Peyer's patch (tissue), 4 donors: ENCODE data around the gene FEM1A.

Experiments
- POLR2A ChIP-seq, 2 donors: fragments of 450-650 bp; IDR thresholded peaks; one replicate each; pipeline ENCODE4 v1.5.1; 2017; ENCODE audit warnings: antibody characterized with exemption in 2 of 2, mild to moderate bottlenecking in 2 of 2, moderate library complexity in 2 of 2
- TF ChIP-seq, protein P1 (sequence below), 6 experiments: fragments of 450-650 bp in 4 of 6; fragments of 200-600 bp in 2 of 6; sonication (generic) in 1 of 6; IDR thresholded peaks; one replicate each; pipeline ENCODE4 v1.5.1; 2017 to 2019; ENCODE audit warnings: antibody characterized with exemption in 6 of 6, mild to moderate bottlenecking in 3 of 6, moderate library complexity in 1 of 6

- TF ChIP-seq, protein P1, sequence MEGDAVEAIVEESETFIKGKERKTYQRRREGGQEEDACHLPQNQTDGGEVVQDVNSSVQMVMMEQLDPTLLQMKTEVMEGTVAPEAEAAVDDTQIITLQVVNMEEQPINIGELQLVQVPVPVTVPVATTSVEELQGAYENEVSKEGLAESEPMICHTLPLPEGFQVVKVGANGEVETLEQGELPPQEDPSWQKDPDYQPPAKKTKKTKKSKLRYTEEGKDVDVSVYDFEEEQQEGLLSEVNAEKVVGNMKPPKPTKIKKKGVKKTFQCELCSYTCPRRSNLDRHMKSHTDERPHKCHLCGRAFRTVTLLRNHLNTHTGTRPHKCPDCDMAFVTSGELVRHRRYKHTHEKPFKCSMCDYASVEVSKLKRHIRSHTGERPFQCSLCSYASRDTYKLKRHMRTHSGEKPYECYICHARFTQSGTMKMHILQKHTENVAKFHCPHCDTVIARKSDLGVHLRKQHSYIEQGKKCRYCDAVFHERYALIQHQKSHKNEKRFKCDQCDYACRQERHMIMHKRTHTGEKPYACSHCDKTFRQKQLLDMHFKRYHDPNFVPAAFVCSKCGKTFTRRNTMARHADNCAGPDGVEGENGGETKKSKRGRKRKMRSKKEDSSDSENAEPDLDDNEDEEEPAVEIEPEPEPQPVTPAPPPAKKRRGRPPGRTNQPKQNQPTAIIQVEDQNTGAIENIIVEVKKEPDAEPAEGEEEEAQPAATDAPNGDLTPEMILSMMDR (IDR thresholded peaks at IDR 0.05): no peak
- no peak for TF ChIP-seq POLR2A (IDR thresholded peaks at IDR 0.05)
Observed at GRCh38 chr19:4816950-4817278, 25.4 kb downstream of the FEM1A start.
